Central memory CD4-positive, alpha-beta T cell (primary cell): Measurements from ENCODE around the gene SYCP2.
"Not testable (repeated sequence)": the region's sequence is repeated elsewhere in the genome, so short reads cannot be mapped to it uniquely, and the experiment has no call there.

Source experiments
- DNase-seq: peaks from one replicate; pipeline ENCODE4 v3.0.0; 2022

The SYCP2 gene

DNA sequence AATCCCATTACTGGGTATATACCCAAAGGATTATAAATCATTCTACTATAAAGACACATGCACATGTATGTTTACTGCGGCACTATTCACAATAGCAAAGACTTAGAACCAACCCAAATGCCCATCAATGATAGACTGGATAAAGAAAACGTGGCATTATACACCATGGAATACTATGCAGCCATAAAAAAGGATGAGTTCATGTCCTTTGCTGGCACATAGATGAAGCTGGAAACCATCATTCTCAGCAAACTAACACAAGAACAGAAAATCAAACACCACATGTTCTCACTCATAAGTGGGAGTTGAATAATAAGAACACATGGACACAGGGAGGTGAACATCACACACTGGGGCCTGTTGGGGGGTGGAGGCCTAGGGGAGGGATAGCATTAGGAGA, 43.4 kb downstream of the SYCP2 start:
- DNase-seq: not testable (repeated sequence)

DNA sequence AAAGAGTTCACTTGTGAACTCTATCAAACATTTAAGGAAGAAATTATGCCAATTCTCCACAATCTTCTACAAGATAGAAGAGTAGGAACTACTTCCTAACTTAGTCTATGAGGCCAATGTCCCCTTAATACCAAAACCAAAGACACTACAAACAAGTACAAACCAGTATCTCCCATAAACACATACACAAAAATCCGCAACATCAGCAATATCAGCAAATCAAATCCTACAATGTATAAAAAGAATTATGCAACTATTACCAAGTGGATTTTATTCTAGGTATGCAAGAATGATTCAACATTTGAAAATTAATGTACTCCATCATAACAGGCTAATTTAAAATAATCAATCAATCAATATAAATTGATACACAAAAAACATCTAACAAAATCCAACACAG, 45.4 kb downstream of the SYCP2 start:
- no peak for DNase-seq

DNA sequence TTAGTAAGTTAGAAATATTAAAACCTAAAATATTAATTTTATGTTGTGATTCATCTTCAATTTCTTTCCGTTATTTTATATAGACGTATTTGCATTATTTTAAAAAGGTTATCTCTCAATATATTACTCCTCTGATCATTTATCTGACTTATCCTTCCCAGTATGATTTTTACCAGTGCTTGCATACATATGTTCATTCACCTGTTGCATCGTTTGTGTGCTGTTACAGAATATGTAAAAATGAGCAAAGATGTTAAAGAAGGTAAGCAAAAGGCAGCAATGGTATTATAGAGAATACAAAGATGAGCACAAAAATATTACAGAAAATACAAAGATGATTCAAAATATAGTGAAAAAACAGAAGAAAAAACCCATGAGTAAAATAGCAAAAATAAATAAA, 48.9 kb downstream of the SYCP2 start:
- DNase-seq: no peak

DNA sequence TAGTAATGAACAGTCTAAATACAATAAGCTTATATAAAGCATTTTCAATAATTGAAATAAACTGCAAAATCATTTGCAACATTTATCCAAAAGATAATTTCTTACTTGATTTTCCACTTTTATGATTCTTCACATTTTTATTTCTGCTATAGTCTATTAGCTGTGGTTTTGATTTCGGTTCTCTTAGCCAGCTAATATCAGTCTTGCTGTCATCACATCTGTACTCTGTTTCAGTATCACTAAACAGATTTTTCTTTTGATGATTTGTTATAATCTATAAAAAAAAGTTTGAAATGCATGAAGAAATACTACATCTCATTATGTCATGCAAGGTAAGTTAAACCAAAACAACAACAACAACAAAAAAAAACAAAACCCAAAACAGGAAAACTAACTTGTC, 53.2 kb downstream of the SYCP2 start:
- no peak for DNase-seq

DNA sequence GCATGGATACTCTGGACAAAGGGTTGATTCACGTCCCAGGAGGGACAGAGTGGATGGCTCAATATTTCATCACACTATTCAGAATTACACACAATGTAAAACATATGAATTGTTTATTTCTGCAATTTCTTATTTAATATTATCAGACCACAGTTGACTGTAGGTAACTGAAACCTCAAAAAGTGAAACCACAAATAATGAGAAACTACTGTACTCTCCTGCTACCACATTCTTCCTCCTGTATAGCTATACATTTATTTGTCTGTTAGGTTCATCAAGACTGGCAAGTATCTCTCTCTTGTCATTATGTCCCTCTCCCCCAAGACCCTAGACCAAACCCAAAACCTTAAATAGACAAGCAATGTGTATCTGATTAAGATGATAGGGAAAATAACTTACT, 60.0 kb downstream of the SYCP2 start:
- no peak for DNase-seq

DNA sequence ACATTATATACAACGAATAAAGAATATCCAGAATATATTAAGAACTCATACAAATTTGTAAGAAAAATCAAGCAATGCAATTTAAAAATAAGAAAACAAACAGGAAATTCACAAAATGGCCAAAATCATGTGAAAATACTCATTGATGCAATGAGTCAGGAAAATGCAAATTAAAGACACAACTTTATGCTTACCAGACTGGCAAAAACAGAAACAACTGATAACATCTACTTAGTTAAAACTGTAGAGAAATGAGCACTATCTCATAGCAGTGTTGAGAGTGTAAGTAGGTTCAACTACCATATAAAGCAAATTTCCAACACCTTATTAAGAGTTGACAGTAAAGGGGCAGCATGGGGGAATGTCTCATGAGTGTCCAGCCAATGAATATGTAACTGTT, 62.3 kb downstream of the SYCP2 start:
- DNase-seq: no peak

DNA sequence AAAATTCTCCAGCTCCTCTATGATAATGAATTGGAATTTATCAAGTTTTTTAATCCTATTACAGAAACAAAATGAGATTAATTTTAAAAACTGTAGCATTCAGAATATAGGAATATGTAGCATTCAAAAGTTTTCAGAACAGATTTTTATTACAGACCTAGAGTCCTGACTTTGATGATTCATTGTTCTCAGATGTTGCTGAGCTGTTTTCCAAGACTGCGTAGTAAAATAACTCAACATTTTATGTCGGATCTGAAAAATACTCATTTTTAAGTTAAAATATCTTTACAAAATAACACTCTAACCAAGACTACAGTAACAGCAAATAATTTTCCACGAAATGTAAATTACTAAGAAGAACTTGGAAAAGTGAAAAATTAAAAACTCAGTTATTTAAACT, 67.1 kb downstream of the SYCP2 start:
- no peak for DNase-seq

DNA sequence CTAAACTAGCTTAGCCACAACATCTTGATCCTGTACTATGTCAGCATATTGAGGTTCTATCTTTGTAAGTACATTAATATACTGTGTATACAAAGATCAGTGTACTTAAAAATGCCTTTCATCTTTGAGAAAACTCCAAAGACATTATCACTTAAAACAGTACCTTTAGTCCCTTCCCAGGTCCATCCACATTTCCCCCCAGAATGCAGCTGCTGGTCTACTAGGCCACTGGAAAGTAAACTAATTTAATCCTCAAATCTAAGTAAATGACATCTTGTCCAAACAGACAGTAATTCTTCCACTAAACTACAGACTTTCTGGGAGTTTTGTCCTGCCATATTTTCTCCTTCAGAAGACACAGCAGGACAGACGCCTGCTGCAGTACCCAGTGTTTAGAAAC, 68.7 kb downstream of the SYCP2 start:
- no peak for DNase-seq

DNA sequence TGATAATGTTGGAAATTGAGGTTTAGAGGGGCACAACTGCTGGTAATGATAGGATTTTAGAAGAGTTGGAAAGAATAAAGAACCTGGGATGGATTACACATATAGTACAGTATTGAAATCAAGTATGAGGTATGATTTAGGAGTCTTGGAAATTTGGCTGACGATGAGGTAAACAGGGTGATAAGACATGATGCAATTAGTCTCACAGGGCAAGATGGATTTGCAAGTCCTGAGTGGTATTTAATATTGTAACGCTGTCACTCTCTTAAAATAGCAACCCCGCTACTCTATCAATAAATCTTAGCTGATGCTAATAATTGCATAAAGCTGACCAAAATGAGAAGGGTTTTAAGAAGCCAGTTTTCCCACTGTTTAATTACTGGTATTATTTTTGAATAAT, 70.4 kb downstream of the SYCP2 start:
- DNase-seq: no peak

DNA sequence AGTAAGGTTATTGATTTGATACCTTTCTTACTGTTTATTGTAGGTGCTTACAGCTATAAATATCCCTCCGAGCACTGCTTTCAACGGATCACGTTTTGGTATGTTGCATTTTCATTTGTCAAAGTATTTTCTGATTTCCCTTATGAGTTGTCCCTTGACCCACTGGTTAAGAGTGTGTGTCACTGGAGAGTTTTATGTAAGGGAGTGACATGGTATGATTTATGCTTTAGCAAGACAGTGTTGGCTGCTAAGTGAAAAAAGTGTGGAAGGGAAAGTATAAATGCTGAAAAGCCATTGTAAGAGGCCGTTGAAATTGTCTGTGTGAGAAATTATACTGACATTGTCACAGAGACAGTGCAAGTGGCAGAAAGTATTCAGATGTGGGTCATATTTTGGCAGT, 72.0 kb downstream of the SYCP2 start:
- no peak for DNase-seq

DNA sequence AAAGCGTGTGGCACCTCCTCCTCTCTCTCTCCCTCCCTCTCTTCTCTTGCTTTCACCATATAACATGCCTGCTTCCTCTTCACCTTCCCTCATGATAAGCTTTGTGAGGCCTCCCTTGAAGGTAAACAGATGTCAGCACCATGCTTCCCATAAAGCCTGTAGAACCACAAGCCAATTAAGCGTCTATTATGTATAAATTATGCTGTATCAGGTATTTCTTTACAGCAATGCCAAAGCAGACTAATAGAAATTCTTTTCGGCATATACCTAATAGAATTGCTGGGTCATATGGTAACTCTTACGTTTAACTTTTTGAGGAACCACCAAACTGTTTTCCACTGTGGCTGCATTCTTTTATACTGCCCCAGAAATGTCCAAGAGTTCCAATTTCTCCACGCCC, 75.0 kb downstream of the SYCP2 start:
- DNase-seq: no peak

DNA sequence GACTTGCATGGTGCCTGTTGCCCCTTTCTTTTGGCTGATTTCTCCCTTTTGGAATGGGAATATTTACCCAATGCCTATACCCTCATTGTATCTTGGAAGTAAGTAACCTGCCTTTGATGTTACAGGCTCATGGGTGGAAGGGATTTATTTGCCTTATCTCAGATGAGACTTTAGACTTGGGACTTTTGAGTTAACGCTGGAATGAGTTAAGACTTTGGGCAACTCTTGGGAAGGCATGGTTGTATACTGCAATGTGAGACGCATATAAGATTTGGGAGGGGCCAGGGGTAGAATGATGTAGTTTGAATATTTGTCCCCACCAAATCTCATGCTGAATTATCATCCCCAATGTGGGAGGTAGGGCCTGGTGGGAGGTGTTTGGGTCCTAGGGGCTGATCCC, 75.5 kb downstream of the SYCP2 start:
- no peak for DNase-seq

DNA sequence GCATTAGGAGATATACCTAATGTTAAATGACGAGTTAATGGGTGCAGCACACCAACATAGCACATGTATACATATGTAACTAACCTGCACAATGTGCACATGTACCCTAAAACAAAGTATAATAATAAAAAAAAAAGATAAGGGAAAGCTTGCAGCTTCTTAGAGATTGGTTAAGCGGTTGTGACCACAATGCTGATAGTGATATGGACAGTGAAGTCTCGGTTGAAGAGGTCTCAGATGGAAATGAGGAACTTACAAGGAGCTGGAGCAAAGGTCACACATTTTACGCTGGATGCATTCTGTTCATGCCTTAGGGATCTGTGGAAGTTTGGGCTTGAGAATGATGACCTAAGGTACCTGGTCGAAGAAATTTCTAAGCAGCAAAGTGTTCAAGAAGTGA, 76.5 kb downstream of the SYCP2 start:
- DNase-seq: not testable (repeated sequence)

DNA sequence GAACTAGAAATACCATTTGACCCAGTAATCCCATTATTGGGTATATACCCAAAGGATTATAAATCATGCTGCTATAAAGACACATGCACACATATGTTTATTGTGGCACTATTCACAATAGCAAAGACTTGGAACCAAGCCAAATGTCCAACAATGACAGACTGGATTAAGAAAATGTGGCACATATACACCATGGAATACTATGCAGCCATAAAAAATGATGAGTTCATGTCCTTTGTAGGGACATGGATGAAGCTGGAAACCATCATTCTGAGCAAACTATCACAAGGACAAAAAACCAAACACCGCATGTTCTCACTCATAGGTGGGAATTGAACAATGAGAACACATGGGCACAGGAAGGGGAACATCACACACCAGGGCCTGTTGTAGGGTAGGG, 76.9 kb downstream of the SYCP2 start:
- DNase-seq: not testable (repeated sequence)

DNA sequence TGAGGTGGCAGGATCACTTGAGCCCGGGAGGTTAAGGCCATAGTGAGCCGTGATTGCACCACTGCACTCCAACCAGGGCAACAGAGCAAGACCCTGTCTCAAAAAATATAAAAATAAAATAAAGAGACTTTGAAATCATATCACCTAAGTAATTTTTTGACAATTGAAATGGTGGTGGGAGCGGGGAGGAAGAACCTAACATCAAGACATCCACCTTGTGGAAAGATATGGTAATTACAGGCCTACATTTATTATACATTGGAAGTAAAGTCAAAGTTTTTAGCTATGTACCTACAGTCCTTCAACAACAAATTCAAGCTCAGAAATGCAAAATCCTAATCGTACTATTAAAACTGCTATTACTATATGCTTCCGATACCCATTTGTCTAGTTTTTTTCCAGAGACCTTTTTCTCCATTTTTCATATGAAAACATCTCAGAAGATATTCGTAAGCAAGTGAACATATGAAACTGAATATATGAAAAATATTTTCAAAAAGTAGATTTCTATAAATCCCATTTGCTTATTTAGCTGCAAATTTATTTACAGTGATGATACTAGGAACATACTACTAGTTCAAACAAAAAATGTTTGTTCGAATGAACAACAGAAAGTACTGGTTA, 83.3 kb downstream of the SYCP2 start:
- no peak for DNase-seq

DNA sequence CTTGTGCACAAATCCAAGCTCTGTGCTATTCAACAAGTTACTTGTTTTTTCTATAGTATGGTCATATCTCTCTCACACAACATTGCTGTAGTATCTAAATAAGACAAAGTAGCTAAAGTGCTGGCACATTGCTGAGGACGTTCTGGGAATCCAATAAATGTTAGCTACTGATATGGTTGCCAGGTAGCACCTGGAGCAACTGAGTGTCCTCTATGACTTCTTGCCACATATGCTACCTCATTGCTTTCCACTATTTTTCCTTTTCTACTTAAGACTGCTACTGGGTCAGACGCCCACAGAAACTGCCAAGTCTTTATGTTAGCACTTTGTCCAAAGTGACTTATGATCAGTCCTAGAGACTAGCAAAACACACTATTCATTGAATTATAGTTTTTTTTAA, 85.3 kb downstream of the SYCP2 start:
- DNase-seq: no peak

DNA sequence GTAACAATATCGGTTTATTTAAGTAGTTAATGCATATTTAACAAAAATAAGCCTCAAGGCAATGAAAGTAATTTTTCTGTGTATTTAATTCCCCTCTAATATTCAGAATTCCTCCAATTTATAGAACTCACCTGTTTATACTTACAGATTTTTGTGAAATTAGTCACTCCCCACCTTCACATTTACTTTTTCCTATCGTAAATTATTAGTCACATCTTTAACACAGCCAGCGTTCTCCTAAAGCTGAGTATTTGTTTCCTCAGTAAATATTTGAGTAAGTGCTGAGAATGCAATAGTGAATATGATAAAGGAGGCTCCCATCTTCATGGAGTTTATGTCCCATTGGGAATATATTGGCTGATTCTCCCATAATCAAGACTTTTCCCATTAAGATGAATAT, 88.0 kb downstream of the SYCP2 start:
- no peak for DNase-seq

DNA sequence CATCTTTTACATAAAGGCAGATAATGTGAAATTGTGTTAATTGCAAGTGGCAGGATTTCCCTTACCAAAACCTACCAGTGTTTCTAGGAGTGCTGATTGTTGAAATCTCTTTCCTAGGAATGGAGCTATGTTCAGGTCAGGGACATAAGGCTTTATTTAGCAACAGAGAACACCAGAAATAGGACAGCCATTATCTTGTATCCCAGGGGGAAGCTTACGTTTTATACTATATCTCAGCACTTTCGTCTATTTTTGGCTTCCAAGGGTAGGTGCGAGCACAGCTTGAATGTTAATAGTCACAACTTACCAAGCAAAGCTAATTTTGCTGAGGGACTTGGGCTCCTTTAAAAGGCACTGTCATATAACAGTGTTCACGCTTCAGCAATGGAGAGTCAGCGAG, 94.0 kb downstream of the SYCP2 start:
- DNase-seq: no peak

DNA sequence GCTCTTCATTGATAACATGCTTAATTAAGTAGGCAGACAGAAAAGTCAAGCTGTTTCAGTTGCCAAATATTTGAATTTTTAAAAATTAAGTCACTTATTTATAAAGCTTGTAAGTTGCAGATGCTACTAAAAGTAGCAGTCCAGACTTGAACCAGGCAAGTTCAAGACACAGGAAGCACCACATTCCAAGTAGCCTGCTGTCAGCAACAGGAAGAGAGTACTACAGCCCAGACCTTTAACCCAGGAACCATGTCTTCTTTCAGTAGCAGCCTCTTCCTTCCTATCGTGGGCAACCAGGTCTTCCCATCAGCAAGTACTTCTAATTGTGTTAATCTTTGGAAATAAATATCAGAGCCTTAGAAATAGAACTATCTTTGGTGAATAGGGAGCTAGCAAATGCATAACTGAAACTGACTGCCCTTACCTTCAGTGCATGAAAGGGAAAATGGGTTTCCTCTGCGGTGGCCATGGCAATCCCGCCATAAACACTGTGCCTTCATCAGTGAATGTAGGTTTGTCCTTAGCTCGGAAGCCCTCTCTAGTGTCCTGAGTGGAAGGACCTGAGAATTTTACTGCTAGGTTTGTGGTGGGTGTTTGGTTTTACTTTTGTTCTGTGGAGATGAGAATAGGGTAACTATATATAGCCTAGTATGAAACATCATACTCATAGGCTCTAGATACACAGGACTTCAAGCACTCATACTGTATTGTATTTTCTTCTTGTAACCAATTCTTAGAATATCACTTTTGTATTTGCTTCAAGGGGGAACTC, 95.6 kb downstream of the SYCP2 start:
- no peak for DNase-seq

DNA sequence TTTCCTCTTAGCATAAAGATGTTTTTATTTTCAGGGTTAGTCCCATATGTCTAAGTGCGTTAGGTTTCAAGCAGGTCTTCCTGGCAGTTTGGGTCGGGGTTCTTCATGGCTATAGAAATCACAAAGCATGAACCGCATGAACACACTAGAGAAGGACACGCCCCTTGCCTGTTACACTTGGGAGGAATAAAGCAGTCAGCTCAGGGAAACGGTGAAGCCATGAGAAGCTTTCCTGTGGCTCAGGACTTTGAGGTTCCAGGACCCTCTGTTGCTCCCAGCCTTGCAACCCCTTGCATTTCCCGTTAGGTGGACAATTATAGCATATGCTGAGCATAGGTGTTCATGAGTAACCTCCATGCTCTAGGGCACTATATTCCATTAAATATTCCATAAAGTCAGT, 96.7 kb downstream of the SYCP2 start:
- DNase-seq: no peak

DNA sequence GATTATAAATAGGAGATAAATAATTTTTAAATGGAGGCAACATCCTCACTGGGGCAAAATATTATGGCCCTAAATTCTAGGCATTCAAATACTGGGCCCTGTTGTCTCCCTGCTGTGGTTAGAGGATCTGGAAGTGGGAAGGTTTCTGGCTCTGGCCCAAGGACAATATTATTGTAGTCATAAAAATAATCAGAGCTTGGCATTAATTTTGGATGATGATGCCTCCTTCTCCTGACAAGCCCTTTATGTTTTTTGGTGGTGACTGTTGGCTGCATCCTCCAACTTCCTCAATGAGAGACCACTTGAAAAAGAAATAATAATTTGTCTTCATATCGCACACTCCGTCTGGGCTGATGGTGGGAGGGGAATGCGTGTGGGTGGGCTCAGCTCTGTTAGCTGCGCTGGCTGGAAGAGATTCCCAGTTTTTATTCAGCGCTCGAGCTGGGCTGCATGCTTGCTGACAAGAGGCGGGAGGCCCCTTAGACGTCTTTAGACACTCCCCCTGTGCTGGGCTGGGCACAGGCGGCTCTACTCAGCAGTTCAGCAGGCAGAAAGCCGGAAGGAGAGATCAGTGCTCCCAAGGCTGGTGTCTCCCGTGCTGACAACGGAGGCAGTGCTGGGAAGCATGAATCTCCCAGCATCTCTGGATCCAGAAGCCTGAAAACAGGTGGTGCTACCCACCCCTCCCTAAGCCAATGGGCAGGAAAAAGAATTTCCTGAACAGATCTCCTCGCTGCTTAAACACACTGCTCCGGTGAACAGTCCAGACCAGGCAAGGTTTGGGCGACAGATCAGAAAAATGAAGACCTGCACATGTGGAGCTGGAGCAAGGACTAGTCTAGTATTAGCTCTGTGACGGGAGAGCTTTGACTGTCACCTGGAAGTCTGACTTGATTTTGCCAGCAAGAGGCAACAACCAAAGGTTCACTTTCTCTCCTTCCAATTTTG, 97.7 kb downstream of the SYCP2 start:
- no peak for DNase-seq

DNA sequence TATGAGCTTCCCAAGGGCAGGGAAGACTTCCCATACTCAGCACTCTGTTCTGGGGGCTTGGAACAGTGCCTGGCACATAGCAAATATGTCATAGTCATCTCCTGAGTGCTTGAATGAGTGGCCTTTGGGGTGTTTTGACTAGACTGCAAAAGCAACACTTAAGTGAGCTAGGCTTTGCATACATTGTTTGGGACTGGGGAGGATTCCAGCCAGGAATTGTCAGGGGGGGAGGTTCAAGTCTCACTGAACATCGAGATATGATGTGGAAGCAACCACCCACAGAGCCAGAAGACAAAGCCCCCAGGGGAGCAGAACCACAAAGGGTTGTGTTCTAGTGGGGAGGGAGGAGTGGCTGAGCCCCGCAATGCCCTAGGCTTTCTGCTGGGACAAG, 98.4 kb downstream of the SYCP2 start:
- no peak for DNase-seq
